K562 (cell line): ENCODE results near the gene SLC45A3. TPM values are rescaled to one million over a fixed set of nuclear protein-coding genes. Genes with fewer than 3 reads are reported as not detected.

Experiments
- ATF3 ChIP-seq, 2 experiments: fragments of 450-650 bp in 1 of 2; sonication (generic) in 1 of 2; formaldehyde crosslinking in 1 of 2; IDR thresholded peaks in 1 of 2; conservative IDR thresholded peaks in 1 of 2; 2 replicates each; pipeline versions ENCODE4 v1.6.1 to v1.8.1; 2016 to 2023; ENCODE audit warnings: mild to moderate bottlenecking in 2 of 2, moderate library complexity in 2 of 2, inconsistent platforms in 1 of 2, missing genetic modification reagents in 1 of 2
- C11orf30 ChIP-seq: fragments of 450-650 bp; IDR thresholded peaks from 2 replicates; pipeline ENCODE4 v1.6.1; 2016; ENCODE audit warnings: low read depth, mild to moderate bottlenecking
- CREM ChIP-seq: IDR thresholded peaks from 2 replicates; pipeline ENCODE4 v1.6.1; 2014; ENCODE audit warnings: antibody characterized with exemption, low read depth
- GATAD2A ChIP-seq: fragments of 450-650 bp; IDR thresholded peaks from 2 replicates; pipeline ENCODE4 v1.6.1; 2017
- HSF4 ChIP-seq: fragments of 250-450 bp; sonication (Bioruptor Pico); IDR thresholded peaks from 2 replicates; pipeline ENCODE4 v2.1.2; 2022; ENCODE audit warnings: mild to moderate bottlenecking, moderate library complexity, borderline replicate concordance
- MCM2 ChIP-seq: fragments of 450-650 bp; IDR thresholded peaks from 2 replicates; pipeline ENCODE4 v1.6.1; 2017; ENCODE audit warnings: low read depth, mild to moderate bottlenecking
- NFYB ChIP-seq: IDR thresholded peaks from 2 replicates; pipeline ENCODE4 v1.6.1; 2011; ENCODE audit warnings: mild to moderate bottlenecking, moderate library complexity; ENCODE audit not compliant: insufficient read length; ENCODE audit errors: extremely low read depth
- PHF20 ChIP-seq: fragments of 450-650 bp; IDR thresholded peaks from 2 replicates; pipeline ENCODE4 v1.6.1; 2018; ENCODE audit not compliant: partially characterized antibody
- RBM14 ChIP-seq: fragments of 200-400 bp; formaldehyde crosslinking; IDR thresholded peaks from 2 replicates; pipeline ENCODE4 v1.6.1; 2018; ENCODE audit warnings: low read depth, mild to moderate bottlenecking, low read length, moderate library complexity, borderline replicate concordance; ENCODE audit not compliant: insufficient read depth
- RHOXF2B ChIP-seq: fragments of 250-450 bp; sonication (Bioruptor Pico); conservative IDR thresholded peaks from 2 replicates; pipeline ENCODE4 v1.5.1; 2021
- RNF2 ChIP-seq: sonication (generic); IDR thresholded peaks from 2 replicates; pipeline ENCODE4 v1.6.1; 2016
- TCF3 ChIP-seq: sonication (generic); formaldehyde crosslinking; IDR thresholded peaks from 2 replicates; pipeline ENCODE4 v1.4.0; 2020; ENCODE audit warnings: mild to moderate bottlenecking, missing genetic modification reagents
- TSC22D4 ChIP-seq: fragments of 450-650 bp; IDR thresholded peaks from 2 replicates; pipeline ENCODE4 v1.6.1; 2016; ENCODE audit warnings: missing genetic modification characterization, missing biosample characterization, control low read depth
- ZBTB26 ChIP-seq: fragments of 450-650 bp; formaldehyde crosslinking; IDR thresholded peaks from 2 replicates; pipeline ENCODE4 v1.4.0; 2022; ENCODE audit warnings: missing genetic modification characterization
- ZFP91 ChIP-seq: sonication (generic); formaldehyde crosslinking; IDR thresholded peaks from 2 replicates; pipeline ENCODE4 v1.8.0; 2022; ENCODE audit warnings: mild to moderate bottlenecking, missing genetic modification reagents
- ZNF780A ChIP-seq: fragments of 250-450 bp; sonication (Bioruptor Pico); IDR thresholded peaks from 2 replicates; pipeline ENCODE4 v1.5.0; 2021; ENCODE audit warnings: mild to moderate bottlenecking
- ZNF79 ChIP-seq: fragments of 250-450 bp; sonication (Bioruptor Pico); IDR thresholded peaks from 2 replicates; pipeline ENCODE4 v1.4.0; 2020; ENCODE audit warnings: low read depth, mild to moderate bottlenecking, moderate library complexity
- polyA plus RNA-seq, 8 experiments: library from polyadenylated mRNA; depleted of rRNA in 4 of 8; stranded (reverse) in 5 of 8; unstranded in 3 of 8; fragments of >200 nt; fragmentation: Nextera tagmentation in 2 of 8; fragmentation: Illumina TruSeq in 1 of 8; extraction: Ambion mirVana in 2 of 8; extraction: Trizol in 1 of 8; gene quantifications; 2 replicates each; pipeline versions ENCODE4 v1.2.1 to v1.2.3, GENCODE V29; 2011 to 2014; ENCODE audit warnings: inconsistent platforms in 1 of 8, missing spikeins in 1 of 8
- total RNA-seq, 7 experiments: library from RNA; depleted of rRNA in 6 of 7; stranded (reverse); fragments of >200 nt in 6 of 7; fragmentation: Illumina TruSeq in 2 of 7; extraction: Trizol in 2 of 7; gene quantifications; 2 replicates each; pipeline versions ENCODE4 v1.2.1 to v1.2.3, GENCODE V29; 2011 to 2021; ENCODE audit warnings: low replicate concordance in 1 of 7
- TF ChIP-seq, protein P1 (sequence below): fragments of 250-450 bp; sonication (Bioruptor Pico); IDR thresholded peaks from 2 replicates; pipeline ENCODE4 v1.5.0; 2021
- TF ChIP-seq, protein P2 (sequence below), 3 experiments: fragments of 200-800 bp in 1 of 3; sonication (Bioruptor generic) in 1 of 3; sonication (generic) in 1 of 3; formaldehyde crosslinking in 1 of 3; IDR thresholded peaks; 2 replicates each; pipeline versions ENCODE4 v1.6.1 to v1.8.0; 2016 to 2022; ENCODE audit warnings: mild to moderate bottlenecking in 2 of 3, missing compliant biosample characterization in 2 of 3, missing genetic modification characterization in 2 of 3, missing genetic modification reagents in 1 of 3

SLC45A3 gene
- total and polyA plus RNA-seq, 9 of the 15 experiments (the other 6 are each of a cell fraction or from before 2014, with no cell fraction given), result 0.06 to 3.3 (median 1.3) TPM

DNA sequence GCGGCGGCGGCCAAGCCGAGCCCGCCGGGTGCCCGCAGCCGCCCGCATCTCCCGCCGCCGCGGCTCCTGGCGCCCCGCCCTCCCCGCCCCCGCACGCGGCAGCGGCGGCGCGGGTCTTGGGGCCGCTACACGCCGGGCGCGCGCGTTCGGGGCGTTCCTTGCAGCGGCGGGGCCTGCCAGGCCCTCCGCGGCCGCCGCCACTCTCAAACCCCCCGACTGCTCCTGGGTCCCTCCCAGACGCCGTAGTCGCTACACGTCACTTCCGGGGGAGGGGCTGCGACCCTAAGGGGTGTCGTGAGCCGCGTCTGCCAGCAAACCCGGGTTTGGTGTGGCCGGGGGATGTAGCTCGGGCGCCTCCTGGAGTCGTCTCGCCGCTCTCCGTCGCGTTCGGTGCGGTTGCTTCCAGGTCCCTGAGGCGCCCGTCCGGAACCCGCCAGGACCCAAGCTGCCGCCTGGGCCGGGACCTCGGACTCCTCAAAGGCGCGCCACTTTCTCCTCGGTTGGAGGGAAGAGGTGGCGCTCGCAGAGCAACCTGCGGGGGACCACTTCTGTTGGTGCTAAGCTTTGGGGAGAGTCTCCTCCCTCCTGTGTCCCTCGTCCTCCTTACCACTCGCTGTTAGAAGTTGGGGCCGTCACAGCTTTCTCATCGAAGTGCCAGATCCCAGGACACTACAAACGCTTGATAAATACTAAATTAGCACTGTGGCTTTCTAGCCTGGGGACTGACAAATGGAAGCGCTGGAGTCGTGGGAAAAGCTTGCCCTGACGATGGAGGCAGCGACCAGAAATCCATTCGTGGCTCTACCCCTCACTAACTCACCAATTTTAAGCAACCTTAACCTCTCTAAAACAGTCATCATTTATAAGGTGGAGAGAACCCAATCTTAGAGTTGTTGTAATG, 48.3 kb downstream of the SLC45A3 start, which contains the start of gene ELK4 (continued):
- TF ChIP-seq ZBTB26 (CRISPR knock-in tag), result no peak
- no peak for TF ChIP-seq ZFP91 (CRISPR knock-in tag)
- 0 out of 2 replicates have a peak, but pooled peaks have one; percentile 3 for TF ChIP-seq TCF3 (CRISPR knock-in tag)
- TF ChIP-seq, protein P1, sequence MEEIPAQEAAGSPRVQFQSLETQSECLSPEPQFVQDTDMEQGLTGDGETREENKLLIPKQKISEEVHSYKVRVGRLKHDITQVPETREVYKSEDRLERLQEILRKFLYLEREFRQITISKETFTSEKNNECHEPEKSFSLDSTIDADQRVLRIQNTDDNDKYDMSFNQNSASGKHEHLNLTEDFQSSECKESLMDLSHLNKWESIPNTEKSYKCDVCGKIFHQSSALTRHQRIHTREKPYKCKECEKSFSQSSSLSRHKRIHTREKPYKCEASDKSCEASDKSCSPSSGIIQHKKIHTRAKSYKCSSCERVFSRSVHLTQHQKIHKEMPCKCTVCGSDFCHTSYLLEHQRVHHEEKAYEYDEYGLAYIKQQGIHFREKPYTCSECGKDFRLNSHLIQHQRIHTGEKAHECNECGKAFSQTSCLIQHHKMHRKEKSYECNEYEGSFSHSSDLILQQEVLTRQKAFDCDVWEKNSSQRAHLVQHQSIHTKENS, result no peak
- TF ChIP-seq TSC22D4, result no peak
- no peak for TF ChIP-seq MCM2
- TF ChIP-seq, protein P2, sequence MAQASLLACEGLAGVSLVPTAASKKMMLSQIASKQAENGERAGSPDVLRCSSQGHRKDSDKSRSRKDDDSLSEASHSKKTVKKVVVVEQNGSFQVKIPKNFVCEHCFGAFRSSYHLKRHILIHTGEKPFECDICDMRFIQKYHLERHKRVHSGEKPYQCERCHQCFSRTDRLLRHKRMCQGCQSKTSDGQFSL (CRISPR knock-in tag; IDR thresholded peaks at IDR 0.05), result 0 out of 2 replicates have a peak, but pooled peaks have one; percentile 65
- TF ChIP-seq, protein P2 (tag; IDR thresholded peaks at IDR 0.05), result 0 out of 4 replicates have a peak, but pooled peaks of 1 of the 2 experiments have one; percentile 12
- TF ChIP-seq ZNF79 (CRISPR knock-in tag), result no peak
- no peak for TF ChIP-seq HSF4
- TF ChIP-seq C11orf30, result peak; percentile 63
- TF ChIP-seq GATAD2A, result 0 out of 2 replicates have a peak, but pooled peaks have one; percentile 37
- no peak for TF ChIP-seq RBM14
- TF ChIP-seq NFYB, result peak; percentile 7
- peak; percentile 67; the same call in 1 of the 2 replicates for TF ChIP-seq RNF2
- TF ChIP-seq ZNF780A (CRISPR knock-in tag), result no peak
- TF ChIP-seq ATF3 (IDR thresholded peaks at IDR 0.05), result no peak
- TF ChIP-seq ATF3 (CRISPR knock-in tag; conservative IDR thresholded peaks at IDR 0.05), result no peak; the same call in 1 of the 2 replicates
- no peak for TF ChIP-seq RHOXF2B (CRISPR knock-in tag)
- peak; percentile 98 for TF ChIP-seq CREM
- TF ChIP-seq PHF20, result peak; percentile 43
